Retina (tissue), 1 donor: ENCODE data around the gene GGT5.
"Not testable (repeated sequence)": the region's sequence is repeated elsewhere in the genome, so short reads cannot be mapped to it uniquely, and the experiment has no call there.

Experiments
- DNase-seq: peaks from one replicate; pipeline ENCODE4 v3.0.0-alpha.2; 2016

Gene GGT5

GRCh38 chr22:24200619-24201212, 44.2 kb downstream of the GGT5 start:
- no peak for DNase-seq

- no peak for DNase-seq
These were observed 46.2 kb downstream of the GGT5 start for GRCh38 chr22:24198682-24199052.

GRCh38 chr22:24191893-24192292, 53.0 kb downstream of the GGT5 start:
- no peak for DNase-seq

GRCh38 chr22:24191381-24191841, 53.5 kb downstream of the GGT5 start:
- DNase-seq, result no peak

GRCh38 chr22:24190596-24191208, 54.2 kb downstream of the GGT5 start:
- DNase-seq, result no peak

GRCh38 chr22:24190159-24190540, 54.7 kb downstream of the GGT5 start:
- DNase-seq, result no peak

GRCh38 chr22:24189249-24190158, 55.4 kb downstream of the GGT5 start:
- DNase-seq, result peak; percentile 66

- DNase-seq, result no peak
These were observed 56.1 kb downstream of the GGT5 start for GRCh38 chr22:24188705-24189248.

GRCh38 chr22:24187731-24188644, 56.9 kb downstream of the GGT5 start:
- DNase-seq, result no peak

GRCh38 chr22:24186892-24187670, 57.8 kb downstream of the GGT5 start:
- DNase-seq, result no peak

GRCh38 chr22:24186352-24186740, 58.5 kb downstream of the GGT5 start:
- no peak for DNase-seq

- DNase-seq, result no peak
These were observed 59.2 kb downstream of the GGT5 start for GRCh38 chr22:24185501-24186351.

GRCh38 chr22:24185001-24185500, 59.8 kb downstream of the GGT5 start:
- no peak for DNase-seq

GRCh38 chr22:24184057-24184798, 60.7 kb downstream of the GGT5 start:
- DNase-seq, result no peak

GRCh38 chr22:24183321-24184031, 61.4 kb downstream of the GGT5 start:
- no peak for DNase-seq

- not testable (repeated sequence) for DNase-seq
These were observed 62.0 kb downstream of the GGT5 start for GRCh38 chr22:24182900-24183246.

GRCh38 chr22:24181996-24182899, 62.6 kb downstream of the GGT5 start:
- peak; percentile 48 for DNase-seq
